Activated naive CD4-positive, alpha-beta T cell (primary cell): Measurements from ENCODE around the gene TMEM127.

ENCODE experiments used
- DNase-seq, 4 experiments: peaks; one replicate each; lab custom pipeline; 2025; lab: John Stamatoyannopoulos, UW

The TMEM127 gene

DNA sequence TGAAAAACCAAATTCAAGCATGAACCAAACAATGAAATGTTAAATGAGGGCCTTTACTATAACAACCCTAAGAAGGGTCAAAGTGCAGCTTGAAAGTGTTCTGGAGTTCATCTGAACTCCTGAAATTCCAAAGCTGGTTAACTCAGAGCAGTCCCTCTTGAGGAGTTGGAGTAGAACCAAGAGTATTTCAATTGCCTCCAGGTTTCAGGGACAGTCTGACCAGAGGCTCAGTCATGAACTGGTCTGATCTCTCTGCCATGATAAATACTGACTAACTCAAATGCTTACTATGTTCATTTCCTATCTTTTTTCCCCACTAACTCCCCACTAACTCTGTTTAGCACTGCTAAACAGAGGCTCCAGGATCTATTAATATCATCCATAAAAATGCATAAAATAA lies 59.9 kb downstream of the TMEM127 start:
- no peak for DNase-seq

DNA sequence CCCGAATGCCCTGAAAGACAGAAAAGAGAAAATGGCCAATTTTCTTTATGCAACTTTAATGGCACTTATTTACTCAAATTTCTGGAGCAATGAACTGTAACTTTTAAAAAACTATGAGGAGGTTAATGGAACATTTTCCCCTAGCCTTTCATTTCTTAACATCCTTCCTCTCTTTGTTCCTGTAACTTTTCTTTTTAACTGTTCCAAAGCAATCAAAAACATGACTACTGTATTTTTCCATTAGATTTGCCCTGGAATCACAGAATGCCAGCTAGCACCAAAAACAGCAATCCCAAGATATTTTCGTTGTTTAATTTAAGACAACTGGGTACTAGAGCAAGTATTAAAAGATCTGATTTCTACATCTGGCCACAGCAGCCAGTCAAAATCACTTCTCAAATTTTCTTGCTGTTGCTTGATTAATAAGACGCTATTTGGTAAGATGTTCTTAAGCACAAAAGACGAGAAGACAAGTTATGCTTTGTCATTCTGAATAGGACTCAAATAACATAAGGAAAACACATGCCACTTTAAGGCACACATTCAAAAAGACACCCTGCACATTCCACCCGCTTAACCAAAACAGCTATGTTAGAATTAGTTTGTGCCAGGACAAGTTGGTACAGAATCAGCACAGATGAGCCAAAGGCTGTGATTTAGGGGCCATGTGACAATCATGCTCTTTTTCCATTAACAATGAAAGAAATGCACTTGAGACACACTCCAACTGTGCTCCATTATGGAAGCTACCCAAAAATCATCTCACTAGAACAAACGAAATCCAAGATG lies 60.8 kb downstream of the TMEM127 start:
- no peak for DNase-seq

DNA sequence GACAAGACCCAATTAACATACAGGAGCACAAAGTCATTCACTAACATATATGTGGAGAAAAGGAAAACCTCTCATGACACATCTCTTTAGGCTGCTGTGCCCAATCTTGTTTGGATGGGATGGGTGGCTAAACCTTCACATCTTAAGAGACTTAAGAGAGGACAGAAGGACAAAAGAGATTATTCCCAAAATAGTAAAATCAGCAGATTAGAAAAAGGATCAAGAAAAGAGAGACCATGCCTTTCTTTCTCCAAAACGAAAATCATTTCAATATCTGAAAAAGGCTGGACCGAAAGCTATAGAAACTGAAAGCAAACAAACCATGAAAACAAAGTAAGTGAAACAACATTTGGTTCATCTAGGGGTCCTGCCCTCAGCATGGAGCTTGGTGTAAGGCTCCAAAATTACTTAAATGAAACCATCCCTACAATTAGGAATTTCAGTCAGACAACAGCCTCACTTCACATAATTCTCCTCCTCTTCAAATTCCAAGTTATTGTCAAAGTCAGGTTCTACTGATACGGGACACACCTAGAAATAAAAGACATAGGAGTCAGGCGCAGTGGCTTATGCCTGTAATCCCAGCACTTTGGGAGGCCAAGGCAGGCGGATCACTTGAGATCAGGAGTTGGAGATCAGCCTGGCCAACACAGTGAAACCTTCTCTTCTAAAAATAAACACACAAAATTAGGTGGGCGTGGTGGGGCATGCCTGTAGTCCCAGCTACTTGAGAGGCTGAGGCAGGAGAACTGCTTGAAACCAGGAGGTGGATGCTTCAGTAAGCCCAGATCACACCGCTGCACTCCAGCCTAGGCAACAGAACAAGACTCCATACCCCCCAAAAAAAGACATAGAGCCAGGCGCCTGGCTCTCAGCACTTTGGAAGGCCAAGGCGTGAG lies 62.4 kb downstream of the TMEM127 start:
- no peak for DNase-seq

DNA sequence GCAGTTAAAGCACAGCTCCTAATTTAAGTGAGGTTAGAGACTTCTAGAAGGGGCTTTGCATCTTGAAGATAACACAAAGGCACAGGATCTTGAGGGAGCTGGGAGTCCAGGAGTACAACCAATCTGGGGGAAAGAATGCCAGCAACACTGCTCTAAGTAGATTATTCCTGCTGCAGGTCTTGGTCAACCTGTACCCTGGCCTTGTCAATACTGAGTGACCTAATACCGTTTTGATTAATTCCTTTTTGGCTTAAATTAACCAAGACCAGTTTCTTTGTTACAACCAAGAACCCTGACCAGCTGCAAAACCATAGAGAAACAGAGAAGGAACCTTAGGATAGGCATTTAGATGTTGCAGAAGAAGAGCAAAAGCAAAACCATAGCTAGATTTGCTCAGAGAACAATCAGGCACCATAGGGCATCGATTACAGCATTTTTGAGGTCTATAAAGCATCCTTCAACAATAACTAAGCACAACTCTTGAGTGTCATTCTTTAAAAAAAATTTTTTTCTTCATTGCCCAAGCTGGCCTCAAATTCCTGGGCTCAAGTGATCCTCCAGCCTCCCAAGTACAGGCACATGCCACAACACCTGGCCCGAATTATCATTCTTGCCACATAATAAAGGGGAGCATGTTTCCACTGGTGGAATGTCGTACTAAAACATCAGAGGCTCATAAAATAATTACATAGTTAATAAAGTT lies 63.5 kb downstream of the TMEM127 start:
- DNase-seq: no peak

DNA sequence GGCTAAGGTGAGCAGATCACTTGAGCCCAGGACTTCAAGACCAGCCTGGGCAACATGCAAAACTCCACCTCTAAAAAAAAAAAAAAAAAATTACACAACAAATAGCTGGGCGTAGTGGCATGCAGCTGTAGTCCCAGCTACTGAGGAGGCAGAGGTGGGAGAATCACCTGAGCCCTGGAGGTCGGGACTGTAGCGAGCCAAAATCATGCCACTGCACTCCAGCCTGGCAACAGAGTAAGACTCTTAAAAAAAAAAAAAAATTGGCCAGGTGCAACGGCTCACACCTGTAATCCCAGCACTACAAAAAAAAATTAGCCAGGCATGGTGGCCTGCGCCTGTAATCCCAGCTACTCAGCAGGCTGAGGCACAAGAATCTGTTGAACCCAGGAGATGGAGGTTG lies 64.5 kb downstream of the TMEM127 start:
- DNase-seq: no peak

DNA sequence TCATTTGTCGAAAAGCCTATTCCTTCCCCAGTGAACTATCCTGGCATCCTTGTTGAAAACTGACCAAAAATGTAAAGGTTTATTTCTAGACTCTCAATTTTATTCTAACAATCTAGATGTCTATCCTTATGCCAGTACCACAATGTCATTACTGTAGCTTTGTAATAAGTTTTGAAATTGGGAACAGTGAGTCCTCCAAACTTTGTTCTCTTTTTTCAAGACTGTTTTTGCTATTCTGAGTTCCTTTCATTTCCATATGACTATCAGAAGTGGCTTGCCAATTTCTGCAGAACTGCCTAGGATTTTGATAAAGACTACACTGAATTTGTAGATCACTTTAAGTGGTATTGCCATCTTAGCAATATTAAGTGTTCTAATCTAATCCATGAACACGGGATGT lies 66.9 kb downstream of the TMEM127 start:
- no peak for DNase-seq
